Type B pancreatic cell (in vitro differentiated cells): ENCODE results near the gene HOXB6. TPM values are rescaled to one million over a fixed set of nuclear protein-coding genes. Genes with fewer than 3 reads are reported as not detected.

ENCODE experiments used
- DNase-seq: peaks from one replicate; pipeline ENCODE4 v3.0.0; 2021; ENCODE audit warnings: mixed read lengths; ENCODE audit not compliant: unreplicated experiment; ENCODE audit errors: extremely low spot score
- H3K27ac Mint-ChIP-seq: 2 replicates; pipeline ENCODE4 v1.8.0; 2021; ENCODE audit warnings: mild to moderate bottlenecking, mixed read lengths
- H3K27me3 Mint-ChIP-seq: 2 replicates; pipeline ENCODE4 v1.8.0; 2021; ENCODE audit warnings: mixed read lengths
- H3K36me3 Mint-ChIP-seq: 2 replicates; pipeline ENCODE4 v1.8.0; 2021; ENCODE audit warnings: mixed read lengths
- H3K4me1 Mint-ChIP-seq: one replicate; pipeline ENCODE4 v1.8.0; 2021; ENCODE audit warnings: mixed read lengths; ENCODE audit not compliant: unreplicated experiment
- H3K4me3 Mint-ChIP-seq: 2 replicates; pipeline ENCODE4 v1.8.0; 2021; ENCODE audit warnings: mild to moderate bottlenecking, mixed read lengths
- H3K9me3 Mint-ChIP-seq: 2 replicates; pipeline ENCODE4 v1.8.0; 2021; ENCODE audit warnings: mixed read lengths
- total RNA-seq: library from RNA; stranded (reverse); gene quantifications from 2 replicates; pipeline ENCODE4 v1.2.1, GENCODE V29; 2021; ENCODE audit warnings: low replicate concordance
- TF ChIP-seq, protein P1 (sequence below): fragments of 200-600 bp; sonication (generic); conservative IDR thresholded peaks from 2 replicates; pipeline ENCODE4 v1.5.0; 2021; ENCODE audit warnings: antibody characterized with exemption, mild to moderate bottlenecking

HOXB6 gene
- total RNA-seq, 1 donor from 2014 or later: 20.3 TPM

DNA sequence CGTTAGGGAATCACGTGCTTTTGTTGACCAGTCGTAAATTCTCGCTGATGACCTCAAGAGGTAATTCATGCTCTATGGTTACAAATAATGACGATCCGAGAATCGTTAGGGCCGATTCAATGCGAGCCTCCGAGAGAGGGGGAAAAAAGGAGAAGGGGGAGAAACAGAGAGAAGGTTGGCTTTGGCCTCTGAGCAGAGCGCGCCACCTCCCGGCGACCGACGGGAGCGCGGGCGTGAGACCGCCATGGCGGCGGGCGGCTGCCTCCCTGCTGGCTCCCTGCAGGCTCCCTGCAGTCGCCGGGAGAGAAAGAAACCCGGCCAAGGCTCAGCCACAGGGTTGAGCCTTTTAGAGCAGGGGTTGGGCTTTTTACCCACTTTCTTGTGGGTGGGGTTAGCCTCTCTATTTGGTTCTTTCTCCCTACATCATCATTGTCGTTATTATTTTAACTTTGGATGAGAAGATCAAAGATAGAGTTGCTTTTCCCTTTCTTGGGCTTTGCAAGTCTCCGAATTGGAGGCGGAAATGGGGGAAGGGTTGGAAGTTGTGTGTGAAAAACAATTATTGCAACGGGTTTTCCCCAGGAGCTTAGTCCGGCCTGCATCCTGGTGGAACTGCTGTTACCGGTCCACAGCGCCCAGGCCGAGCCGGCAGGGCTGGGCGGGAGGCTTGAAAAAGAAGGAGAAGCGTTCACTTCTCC, 10.8 kb downstream of the HOXB6 start:
- peak overlapping the region; percentile 91 for H3K4me3 Mint-ChIP-seq

GRCh38 chr17:48593126-48593829, 11.5 kb downstream of the HOXB6 start, which contains the start of gene HOXB5:
Gene HOXB5, minus strand, starts transcription at chr17:48593779. Its CDS starts 97 bp downstream, at chr17:48593682.
- TF ChIP-seq, protein P1, sequence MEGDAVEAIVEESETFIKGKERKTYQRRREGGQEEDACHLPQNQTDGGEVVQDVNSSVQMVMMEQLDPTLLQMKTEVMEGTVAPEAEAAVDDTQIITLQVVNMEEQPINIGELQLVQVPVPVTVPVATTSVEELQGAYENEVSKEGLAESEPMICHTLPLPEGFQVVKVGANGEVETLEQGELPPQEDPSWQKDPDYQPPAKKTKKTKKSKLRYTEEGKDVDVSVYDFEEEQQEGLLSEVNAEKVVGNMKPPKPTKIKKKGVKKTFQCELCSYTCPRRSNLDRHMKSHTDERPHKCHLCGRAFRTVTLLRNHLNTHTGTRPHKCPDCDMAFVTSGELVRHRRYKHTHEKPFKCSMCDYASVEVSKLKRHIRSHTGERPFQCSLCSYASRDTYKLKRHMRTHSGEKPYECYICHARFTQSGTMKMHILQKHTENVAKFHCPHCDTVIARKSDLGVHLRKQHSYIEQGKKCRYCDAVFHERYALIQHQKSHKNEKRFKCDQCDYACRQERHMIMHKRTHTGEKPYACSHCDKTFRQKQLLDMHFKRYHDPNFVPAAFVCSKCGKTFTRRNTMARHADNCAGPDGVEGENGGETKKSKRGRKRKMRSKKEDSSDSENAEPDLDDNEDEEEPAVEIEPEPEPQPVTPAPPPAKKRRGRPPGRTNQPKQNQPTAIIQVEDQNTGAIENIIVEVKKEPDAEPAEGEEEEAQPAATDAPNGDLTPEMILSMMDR: no peak
- H3K27ac Mint-ChIP-seq: peak within 1 kb of the TSS; percentile 97
- DNase-seq: no peak
- H3K4me1 Mint-ChIP-seq: peaks cover 54% of the 10 kb centered on the region
- no peaks in the 10 kb centered on the region for H3K9me3 Mint-ChIP-seq
- peak within 1 kb of the TSS; percentile 91 for H3K4me3 Mint-ChIP-seq
- peaks cover 94% of the 10 kb centered on the region for H3K27me3 Mint-ChIP-seq
- H3K36me3 Mint-ChIP-seq: peaks cover 26% of the 10 kb centered on the region

More for the DNA sequence above, 10.8 kb downstream of the HOXB6 start:
- TF ChIP-seq, protein P1: peak; percentile 96
- DNase-seq: peak; percentile 95
- peak overlapping the region; percentile 97 for H3K27ac Mint-ChIP-seq
- peaks cover 94% of the 10 kb centered on the region for H3K27me3 Mint-ChIP-seq
- H3K36me3 Mint-ChIP-seq: peaks cover 26% of the 10 kb centered on the region
- H3K4me1 Mint-ChIP-seq: peaks cover 56% of the 10 kb centered on the region
- H3K9me3 Mint-ChIP-seq: no peaks in the 10 kb centered on the region

DNA sequence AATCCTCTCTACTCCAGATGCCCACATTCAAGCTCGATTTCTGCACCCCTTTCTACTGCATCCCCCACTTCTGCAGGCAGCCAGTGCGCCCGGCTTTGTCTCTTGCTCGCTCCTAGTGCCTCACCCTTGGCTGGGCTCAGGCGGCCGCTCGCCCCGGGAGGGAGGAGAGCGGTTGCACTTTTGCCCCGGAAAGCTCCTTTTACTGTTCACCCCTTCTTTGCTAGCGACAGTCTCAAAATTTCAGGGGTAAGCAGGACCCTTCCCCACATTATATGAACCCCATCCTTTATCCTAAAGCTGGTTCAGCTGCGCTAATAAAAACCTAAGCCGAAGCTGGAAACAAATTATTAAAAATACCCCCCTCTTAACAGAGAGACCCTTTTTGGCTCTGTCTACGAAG, 12.2 kb downstream of the HOXB6 start:
- H3K27me3 Mint-ChIP-seq: peaks cover 94% of the 10 kb centered on the region
- H3K27ac Mint-ChIP-seq: peak overlapping the region; percentile 97
- peaks cover 50% of the 10 kb centered on the region for H3K4me1 Mint-ChIP-seq
- no peaks in the 10 kb centered on the region for H3K9me3 Mint-ChIP-seq
- TF ChIP-seq, protein P1: no peak
- peak overlapping the region; percentile 91 for H3K4me3 Mint-ChIP-seq
- H3K36me3 Mint-ChIP-seq: peaks cover 27% of the 10 kb centered on the region
- no peak for DNase-seq

DNA sequence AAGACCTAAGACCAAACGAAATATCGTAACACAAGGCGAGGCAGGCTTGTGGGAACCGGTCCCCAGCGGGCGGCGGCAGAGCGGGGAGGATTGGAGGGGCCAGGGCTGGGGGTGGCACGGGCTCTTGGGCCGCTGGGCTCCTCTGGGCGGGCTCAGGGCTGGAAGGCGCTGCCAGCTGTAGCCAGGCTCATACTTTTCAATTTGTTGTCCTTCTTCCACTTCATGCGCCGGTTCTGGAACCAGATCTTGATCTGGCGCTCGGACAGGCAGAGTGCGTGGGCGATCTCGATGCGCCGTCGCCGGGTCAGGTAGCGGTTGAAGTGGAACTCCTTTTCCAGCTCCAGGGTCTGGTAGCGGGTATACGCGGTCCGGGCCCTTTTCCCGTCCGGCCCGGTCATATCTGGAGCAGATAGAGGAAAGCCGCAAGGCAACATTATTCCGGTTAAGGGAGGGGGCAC, 12.7 kb downstream of the HOXB6 start:
- no peak for DNase-seq
- Mint-ChIP-seq H3K27me3 (peaks cover 94% of the 10 kb centered on the region), H3K27ac (peak overlapping the region; percentile 97), H3K36me3 (peaks cover 32% of the 10 kb centered on the region), H3K4me1 (peaks cover 50% of the 10 kb centered on the region), H3K9me3 (no peaks in the 10 kb centered on the region), H3K4me3 (peak overlapping the region; percentile 91)
- TF ChIP-seq, protein P1: no peak

DNA sequence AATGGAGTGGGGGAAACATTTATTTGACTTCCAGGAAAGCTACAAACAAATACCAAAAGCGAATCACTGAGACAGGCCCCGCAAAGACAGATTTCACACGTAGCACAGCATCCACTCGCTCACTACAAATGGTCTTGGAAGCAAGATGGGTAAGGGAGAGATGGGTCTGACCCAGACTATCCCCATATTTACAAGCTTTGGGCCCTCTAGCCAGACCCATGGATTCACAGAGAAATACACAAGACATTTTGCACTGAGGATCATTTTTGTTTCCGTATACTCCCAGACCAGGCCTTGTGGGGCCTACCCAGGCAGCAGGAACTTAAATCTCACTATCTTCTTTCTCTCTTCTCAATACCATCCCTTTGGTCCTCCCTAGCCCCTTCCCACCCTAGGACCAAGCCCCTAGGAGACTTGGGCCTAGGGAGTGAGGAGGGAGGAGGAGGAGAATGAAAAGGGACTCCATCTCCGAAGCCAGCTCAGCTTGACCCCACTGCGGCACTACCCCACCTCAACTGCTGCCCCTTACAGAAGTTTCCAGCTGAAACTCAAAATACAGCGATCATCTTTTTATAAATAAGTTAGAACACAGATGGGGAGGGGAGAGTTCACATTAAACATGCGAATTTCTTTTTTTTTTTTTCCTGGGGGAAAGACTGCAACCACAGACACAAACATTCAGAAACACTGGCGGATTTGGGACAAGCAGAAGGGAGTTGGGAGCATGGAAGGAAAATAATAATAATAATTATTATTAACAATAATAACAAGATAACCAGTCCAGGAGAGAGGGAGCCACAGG, 13.3 kb downstream of the HOXB6 start:
- Mint-ChIP-seq H3K36me3 (peaks cover 33% of the 10 kb centered on the region), H3K9me3 (no peaks in the 10 kb centered on the region), H3K27ac (peak overlapping the region; percentile 97), H3K4me1 (peaks cover 49% of the 10 kb centered on the region), H3K4me3 (peak overlapping the region; percentile 91), H3K27me3 (peaks cover 94% of the 10 kb centered on the region)
- DNase-seq: no peak
- TF ChIP-seq, protein P1: no peak
